Fibroblast of lung (primary cell): ENCODE measurements around the gene NCBP2. TPM values are rescaled to one million over a fixed set of nuclear protein-coding genes. Genes with fewer than 3 reads are reported as not detected.

ENCODE experiments used
- DNase-seq, 2 donors: peaks; one replicate each; pipeline versions ENCODE4 v3.0.0 to v3.0.0-alpha.2; 2010; ENCODE audit warnings: low read depth in 2 of 2
- H2AFZ ChIP-seq: 2 replicates; pipeline ENCODE4 v1.5.1; 2012; ENCODE audit warnings: low read length, control low read depth, inconsistent platforms
- H3K27ac ChIP-seq: 2 replicates; pipeline ENCODE4 v1.5.1; 2011; ENCODE audit warnings: low read length, control low read depth; ENCODE audit not compliant: insufficient read depth
- H3K27me3 ChIP-seq: 2 replicates; pipeline ENCODE4 v1.5.1; 2011; ENCODE audit warnings: mild to moderate bottlenecking, low read length; ENCODE audit not compliant: control insufficient read depth, insufficient read depth
- H3K36me3 ChIP-seq: 2 replicates; pipeline ENCODE4 v1.5.1; 2011; ENCODE audit warnings: low read length; ENCODE audit not compliant: control insufficient read depth, insufficient read depth
- H3K4me1 ChIP-seq: 2 replicates; pipeline ENCODE4 v1.5.1; 2011; ENCODE audit warnings: low read length; ENCODE audit not compliant: control insufficient read depth, insufficient read depth; ENCODE audit errors: extremely low read depth
- H3K4me2 ChIP-seq: 2 replicates; pipeline ENCODE4 v1.5.1; 2011; ENCODE audit warnings: low read length, control low read depth; ENCODE audit not compliant: insufficient read depth; ENCODE audit errors: extremely low read depth
- H3K4me3 ChIP-seq, 4 experiments: fragments of 200-600 bp in 1 of 4; sonication (generic) in 1 of 4; replicated peaks in 1 of 4; 2 replicates each; pipeline ENCODE4 v1.5.1; 2011 to 2016; ENCODE audit warnings: low read length in 4 of 4, low read depth in 3 of 4, mild to moderate bottlenecking in 3 of 4, control low read depth in 2 of 4, inconsistent platforms in 1 of 4, mixed read lengths in 1 of 4; ENCODE audit not compliant: insufficient read depth in 1 of 4; ENCODE audit errors: control extremely low read depth in 1 of 4
- H3K79me2 ChIP-seq: 2 replicates; pipeline ENCODE4 v1.5.1; 2012; ENCODE audit warnings: mild to moderate bottlenecking, low read length, inconsistent platforms; ENCODE audit not compliant: control insufficient read depth, insufficient read depth
- H3K9ac ChIP-seq: 2 replicates; pipeline ENCODE4 v1.5.1; 2011; ENCODE audit warnings: mild to moderate bottlenecking, low read length, control low read depth; ENCODE audit not compliant: insufficient read depth
- H3K9me3 ChIP-seq: 2 replicates; pipeline ENCODE4 v1.5.1; 2012; ENCODE audit warnings: low read depth, low read length; ENCODE audit not compliant: control insufficient read depth, insufficient read depth
- H4K20me1 ChIP-seq: 2 replicates; pipeline ENCODE4 v1.5.1; 2011; ENCODE audit warnings: low read length; ENCODE audit not compliant: control insufficient read depth, insufficient read depth; ENCODE audit errors: extremely low read depth
- CTCF ChIP-seq, 2 donors: IDR thresholded peaks in 1 of 2; conservative IDR thresholded peaks in 1 of 2; 1 replicate in 1 of 2; 2 replicates in 1 of 2; pipeline ENCODE4 v1.5.1; 2011 to 2012; ENCODE audit warnings: low read length in 2 of 2, control low read depth in 1 of 2, inconsistent platforms in 1 of 2, low read depth in 1 of 2, mild to moderate bottlenecking in 1 of 2
- EZH2 ChIP-seq: IDR thresholded peaks from 2 replicates; pipeline ENCODE4 v1.5.1; 2012; ENCODE audit warnings: low read length, control low read depth, mild to moderate bottlenecking; ENCODE audit errors: missing control alignments
- polyA plus RNA-seq, 2 donors: library from polyadenylated mRNA; depleted of rRNA in 1 of 2; stranded (reverse) in 1 of 2; unstranded in 1 of 2; fragments of >200 nt; gene quantifications; 2 replicates each; pipeline ENCODE4 v1.2.1, GENCODE V29; 2011 to 2012; ENCODE audit warnings: missing spikeins in 1 of 2
- total RNA-seq: library from RNA; depleted of rRNA; stranded (reverse); fragments of >200 nt; gene quantifications from 2 replicates; pipeline ENCODE4 v1.2.1, GENCODE V29; 2014

NCBP2 gene
- total and polyA plus RNA-seq, 2 donors (not counting 1 experiment from before 2014, with no cell fraction given), result 65.2 to 85.9 TPM

- H3K9ac ChIP-seq, result no peak overlapping the region
- no peak overlapping the region for H3K4me3 ChIP-seq
- H2AFZ ChIP-seq, result no peak overlapping the region
- no peak overlapping the region for H3K27ac ChIP-seq
- H3K36me3 ChIP-seq, result peaks cover 2% of the 10 kb centered on the region
- H3K4me2 ChIP-seq, result no peak overlapping the region
- TF ChIP-seq EZH2 (no peak), CTCF (conservative IDR thresholded peaks at IDR 0.05 in 1 of 2, IDR thresholded peaks at IDR 0.05 in 1 of 2; ENCODE audit: low read depth in 1 of 2, low read length in 2 of 2) (no peak)
- H3K79me2 ChIP-seq, result no peaks in the 10 kb centered on the region
- no peaks in the 10 kb centered on the region for H3K9me3 ChIP-seq
- H3K27me3 ChIP-seq, result no peaks in the 10 kb centered on the region
- H4K20me1 ChIP-seq, result no peaks in the 10 kb centered on the region
- H3K4me1 ChIP-seq, result no peaks in the 10 kb centered on the region
- DNase-seq, result no peak
Observed at GRCh38 chr3:196918968-196919367, 23.4 kb downstream of the NCBP2 start.

GRCh38 chr3:196916995-196917394, 25.3 kb downstream of the NCBP2 start:
- H3K36me3 ChIP-seq, result peaks cover 2% of the 10 kb centered on the region
- TF ChIP-seq EZH2, result no peak
- no peak for TF ChIP-seq CTCF (conservative IDR thresholded peaks at IDR 0.05 in 1 of 2, IDR thresholded peaks at IDR 0.05 in 1 of 2; ENCODE audit: low read depth in 1 of 2, low read length in 2 of 2)
- no peaks in the 10 kb centered on the region for H3K27me3 ChIP-seq
- DNase-seq, result no peak
- H3K27ac ChIP-seq, result no peak overlapping the region
- H3K9ac ChIP-seq, result no peak overlapping the region
- no peak overlapping the region for H2AFZ ChIP-seq
- no peaks in the 10 kb centered on the region for H4K20me1 ChIP-seq
- H3K79me2 ChIP-seq, result no peaks in the 10 kb centered on the region
- no peaks in the 10 kb centered on the region for H3K4me1 ChIP-seq
- no peak overlapping the region for H3K4me3 ChIP-seq
- H3K9me3 ChIP-seq, result no peaks in the 10 kb centered on the region
- H3K4me2 ChIP-seq, result no peak overlapping the region

- no peak overlapping the region for H3K9ac ChIP-seq
- H3K4me2 ChIP-seq, result no peak overlapping the region
- H3K79me2 ChIP-seq, result no peaks in the 10 kb centered on the region
- no peak overlapping the region for H3K4me3 ChIP-seq
- H3K27ac ChIP-seq, result no peak overlapping the region
- H3K4me1 ChIP-seq, result no peaks in the 10 kb centered on the region
- no peaks in the 10 kb centered on the region for H3K27me3 ChIP-seq
- no peak overlapping the region for H2AFZ ChIP-seq
- TF ChIP-seq EZH2 (no peak), CTCF (conservative IDR thresholded peaks at IDR 0.05 in 1 of 2, IDR thresholded peaks at IDR 0.05 in 1 of 2; ENCODE audit: low read depth in 1 of 2, low read length in 2 of 2) (no peak)
- no peaks in the 10 kb centered on the region for H4K20me1 ChIP-seq
- no peak for DNase-seq
- H3K9me3 ChIP-seq, result no peaks in the 10 kb centered on the region
- H3K36me3 ChIP-seq, result peaks cover 2% of the 10 kb centered on the region
Observed at GRCh38 chr3:196916221-196916620, 26.1 kb downstream of the NCBP2 start.
